SK-N-SH treated with all-trans-retinoic acid at 6 μM for 48 hours (cell line): Measurements from ENCODE around the gene LIX1.
"Not testable (repeated sequence)": the region's sequence is repeated elsewhere in the genome, so short reads cannot be mapped to it uniquely, and the experiment has no call there.

Experiments
- ATAC-seq: fragments of 200-7000 bp; cut with Tn5 transposase; 3 replicates; pipeline ENCODE4 v1.9.1; 2020; ENCODE audit warnings: mild to moderate bottlenecking, moderate library complexity
- ARNTL ChIP-seq: fragments of 450-650 bp; formaldehyde crosslinking; IDR thresholded peaks from 2 replicates; pipeline ENCODE4 v1.5.0; 2020; ENCODE audit warnings: low read depth, mild to moderate bottlenecking, moderate library complexity, borderline replicate concordance
- BACH2 ChIP-seq: fragments of 250-450 bp; sonication (Bioruptor Pico); IDR thresholded peaks from 2 replicates; pipeline ENCODE4 v1.9.0; 2021; ENCODE audit warnings: mild to moderate bottlenecking, borderline replicate concordance
- CREB5 ChIP-seq: fragments of 250-450 bp; sonication (Bioruptor Pico); IDR thresholded peaks from 2 replicates; pipeline ENCODE4 v1.5.1; 2020; ENCODE audit warnings: low read depth, mild to moderate bottlenecking, moderate library complexity
- CSDC2 ChIP-seq: fragments of 250-450 bp; sonication (Bioruptor Pico); IDR thresholded peaks from 2 replicates; pipeline ENCODE4 v1.5.0; 2020; ENCODE audit warnings: mild to moderate bottlenecking, moderate library complexity
- CSRNP3 ChIP-seq: fragments of 250-450 bp; sonication (Bioruptor Pico); IDR thresholded peaks from 2 replicates; pipeline ENCODE4 v1.5.1; 2021; ENCODE audit warnings: mild to moderate bottlenecking, moderate library complexity
- ESRRG ChIP-seq: fragments of 250-450 bp; sonication (Bioruptor Pico); IDR thresholded peaks from 2 replicates; pipeline ENCODE4 v1.6.1; 2021; ENCODE audit warnings: mild to moderate bottlenecking
- GLIS3 ChIP-seq: fragments of 250-450 bp; sonication (Bioruptor Pico); IDR thresholded peaks from 2 replicates; pipeline ENCODE4 v1.5.0; 2020; ENCODE audit warnings: mild to moderate bottlenecking, moderate library complexity
- ISL1 ChIP-seq: fragments of 250-450 bp; sonication (Bioruptor Pico); IDR thresholded peaks from 2 replicates; pipeline ENCODE4 v2.1.2; 2022; ENCODE audit warnings: mild to moderate bottlenecking, moderate library complexity
- OSR1 ChIP-seq: fragments of 250-450 bp; sonication (Bioruptor Pico); IDR thresholded peaks from 2 replicates; pipeline ENCODE4 v1.8.0; 2022; ENCODE audit warnings: moderate library complexity, mild to moderate bottlenecking, inconsistent platforms
- POU6F1 ChIP-seq: fragments of 250-450 bp; sonication (Bioruptor Pico); IDR thresholded peaks from 2 replicates; pipeline ENCODE4 v1.8.0; 2021; ENCODE audit warnings: low read depth, mild to moderate bottlenecking, moderate library complexity, borderline replicate concordance
- PPARA ChIP-seq: fragments of 250-450 bp; sonication (Bioruptor Pico); IDR thresholded peaks from 2 replicates; pipeline ENCODE4 v1.5.0; 2020; ENCODE audit warnings: mild to moderate bottlenecking, borderline replicate concordance
- RARB ChIP-seq: fragments of 250-450 bp; sonication (Bioruptor Pico); IDR thresholded peaks from 2 replicates; pipeline ENCODE4 v1.8.0; 2021; ENCODE audit warnings: mild to moderate bottlenecking, moderate library complexity
- SNAI2 ChIP-seq: fragments of 250-450 bp; sonication (Bioruptor Pico); IDR thresholded peaks from 2 replicates; pipeline ENCODE4 v1.5.0; 2020; ENCODE audit warnings: mild to moderate bottlenecking, moderate library complexity
- TCF4 ChIP-seq: fragments of 250-450 bp; sonication (Bioruptor Pico); IDR thresholded peaks from 2 replicates; pipeline ENCODE4 v1.8.0; 2021; ENCODE audit warnings: mild to moderate bottlenecking, moderate library complexity, borderline replicate concordance
- TOX ChIP-seq: fragments of 250-450 bp; sonication (Bioruptor Pico); IDR thresholded peaks from 2 replicates; pipeline ENCODE4 v1.8.0; 2021; ENCODE audit warnings: mild to moderate bottlenecking, moderate library complexity, borderline replicate concordance
- TSHZ2 ChIP-seq: fragments of 250-450 bp; sonication (Bioruptor Pico); IDR thresholded peaks from 2 replicates; pipeline ENCODE4 v1.5.0; 2020; ENCODE audit warnings: mild to moderate bottlenecking, moderate library complexity
- ZC3H10 ChIP-seq: fragments of 250-450 bp; sonication (Bioruptor Pico); IDR thresholded peaks from 2 replicates; pipeline ENCODE4 v1.5.1; 2021; ENCODE audit warnings: mild to moderate bottlenecking, moderate library complexity
- ZFP3 ChIP-seq: fragments of 250-450 bp; sonication (Bioruptor Pico); IDR thresholded peaks from 2 replicates; pipeline ENCODE4 v1.5.0; 2020; ENCODE audit warnings: mild to moderate bottlenecking, moderate library complexity
- ZFP30 ChIP-seq: fragments of 450-650 bp; formaldehyde crosslinking; IDR thresholded peaks from 2 replicates; pipeline ENCODE4 v1.5.0; 2022; ENCODE audit warnings: mild to moderate bottlenecking, moderate library complexity
- ZNF565 ChIP-seq: fragments of 450-650 bp; formaldehyde crosslinking; conservative IDR thresholded peaks from 2 replicates; pipeline ENCODE4 v1.5.0; 2020; ENCODE audit warnings: low read depth, mild to moderate bottlenecking, moderate library complexity
- ZNF70 ChIP-seq: fragments of 450-650 bp; formaldehyde crosslinking; IDR thresholded peaks from 2 replicates; pipeline ENCODE4 v1.5.0; 2020; ENCODE audit warnings: mild to moderate bottlenecking, moderate library complexity

Gene LIX1

GRCh38 chr5:97140250-97140649 is 2.2 kb downstream of the LIX1 start:
- not testable (repeated sequence) for ATAC-seq

- TF ChIP-seq ESRRG (CRISPR knock-in tag) (no peak), GLIS3 (no peak), CREB5 (CRISPR knock-in tag) (no peak), BACH2 (CRISPR knock-in tag) (no peak), PPARA (CRISPR knock-in tag) (no peak), ZC3H10 (CRISPR knock-in tag) (no peak), ZFP30 (CRISPR knock-in tag) (no peak), CSDC2 (no peak), SNAI2 (CRISPR knock-in tag) (no peak), ZFP3 (CRISPR knock-in tag) (no peak), TSHZ2 (no peak), TCF4 (CRISPR knock-in tag) (no peak)
- no peak for ATAC-seq
Measured at GRCh38 chr5:97136475-97136874, 5.9 kb downstream of the LIX1 start.

- no peak for ATAC-seq
- TF ChIP-seq TSHZ2 (no peak), OSR1 (CRISPR knock-in tag) (no peak), GLIS3 (no peak), CREB5 (CRISPR knock-in tag) (no peak), ARNTL (CRISPR knock-in tag) (no peak), ZNF70 (CRISPR knock-in tag) (no peak), CSRNP3 (no peak), ISL1 (CRISPR knock-in tag) (no peak), RARB (no peak), ESRRG (CRISPR knock-in tag) (no peak), PPARA (CRISPR knock-in tag) (no peak), CSDC2 (no peak), BACH2 (CRISPR knock-in tag) (no peak), ZFP30 (CRISPR knock-in tag) (no peak), ZNF565 (CRISPR knock-in tag) (no peak), ZFP3 (CRISPR knock-in tag) (no peak), POU6F1 (no peak), TCF4 (CRISPR knock-in tag) (no peak), TOX (CRISPR knock-in tag) (no peak)
- TF ChIP-seq, all 23 proteins: peak for 0
Measured at GRCh38 chr5:97135868-97136267, 6.5 kb downstream of the LIX1 start.
